IMR-90 (cell line): ENCODE data around the gene GANC.

Experiments
- CEBPB ChIP-seq: IDR thresholded peaks from 2 replicates; pipeline ENCODE4 v1.6.1; 2012; ENCODE audit warnings: low read depth, low read length, improper control_type of control experiment
- NFE2L2 ChIP-seq: fragments of 150-350 bp; IDR thresholded peaks from 2 replicates; pipeline ENCODE4 v1.6.1; 2016; ENCODE audit warnings: low read depth, mild to moderate bottlenecking, low read length
- POLR2A ChIP-seq: IDR thresholded peaks from 2 replicates; pipeline ENCODE4 v1.6.1; 2012; ENCODE audit warnings: mild to moderate bottlenecking, low read depth, low read length
- RAD21 ChIP-seq: IDR thresholded peaks from 2 replicates; pipeline ENCODE4 v1.6.1; 2012; ENCODE audit warnings: low read length, improper control_type of control experiment
- RCOR1 ChIP-seq: IDR thresholded peaks from 2 replicates; pipeline ENCODE4 v1.6.1; 2012; ENCODE audit warnings: mild to moderate bottlenecking, low read length, improper control_type of control experiment; ENCODE audit not compliant: insufficient replicate concordance
- SMC3 ChIP-seq: fragments of 150-350 bp; IDR thresholded peaks from 2 replicates; pipeline ENCODE4 v1.6.1; 2016; ENCODE audit warnings: low read depth, mild to moderate bottlenecking, antibody characterized with exemption, low read length, moderate library complexity
- TF ChIP-seq, protein P1 (sequence below): conservative IDR thresholded peaks from 2 replicates; pipeline ENCODE4 v1.5.1; 2012; ENCODE audit warnings: mild to moderate bottlenecking, low read depth, low read length, improper control_type of control experiment
- TF ChIP-seq, protein P2 (sequence below): fragments of 150-350 bp; IDR thresholded peaks from 2 replicates; pipeline ENCODE4 v1.6.1; 2016; ENCODE audit warnings: low read depth, mild to moderate bottlenecking, low read length, moderate library complexity, borderline replicate concordance
- TF ChIP-seq, protein P3 (sequence below): fragments of 150-350 bp; IDR thresholded peaks from 2 replicates; pipeline ENCODE4 v1.6.1; 2017; ENCODE audit warnings: mild to moderate bottlenecking, antibody characterized with exemption, low read length, low read depth

DNA sequence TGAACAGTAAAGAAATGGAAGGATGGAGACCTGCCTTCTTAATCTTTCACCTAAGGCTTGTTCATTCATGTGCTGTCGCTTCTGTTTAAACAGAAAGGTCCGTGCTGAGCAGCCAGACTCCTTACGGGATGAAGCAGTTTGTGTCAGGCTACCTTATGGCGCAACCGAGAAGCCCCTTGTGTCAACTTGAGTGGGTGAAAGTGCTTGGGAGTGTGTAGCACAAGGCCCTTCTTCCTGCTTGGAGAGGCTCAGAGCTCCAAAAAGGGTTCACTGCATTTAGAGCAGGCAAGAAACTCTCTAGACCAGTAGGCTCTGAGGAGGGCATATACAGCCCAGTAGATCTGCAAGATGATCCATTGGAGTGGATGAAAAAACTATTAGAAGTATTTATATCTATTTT lies 102.3 kb downstream of the GANC start:
- TF ChIP-seq POLR2A (no peak), SMC3 (no peak), RCOR1 (no peak), NFE2L2 (no peak), CEBPB (no peak), RAD21 (no peak)
- TF ChIP-seq, protein P1, sequence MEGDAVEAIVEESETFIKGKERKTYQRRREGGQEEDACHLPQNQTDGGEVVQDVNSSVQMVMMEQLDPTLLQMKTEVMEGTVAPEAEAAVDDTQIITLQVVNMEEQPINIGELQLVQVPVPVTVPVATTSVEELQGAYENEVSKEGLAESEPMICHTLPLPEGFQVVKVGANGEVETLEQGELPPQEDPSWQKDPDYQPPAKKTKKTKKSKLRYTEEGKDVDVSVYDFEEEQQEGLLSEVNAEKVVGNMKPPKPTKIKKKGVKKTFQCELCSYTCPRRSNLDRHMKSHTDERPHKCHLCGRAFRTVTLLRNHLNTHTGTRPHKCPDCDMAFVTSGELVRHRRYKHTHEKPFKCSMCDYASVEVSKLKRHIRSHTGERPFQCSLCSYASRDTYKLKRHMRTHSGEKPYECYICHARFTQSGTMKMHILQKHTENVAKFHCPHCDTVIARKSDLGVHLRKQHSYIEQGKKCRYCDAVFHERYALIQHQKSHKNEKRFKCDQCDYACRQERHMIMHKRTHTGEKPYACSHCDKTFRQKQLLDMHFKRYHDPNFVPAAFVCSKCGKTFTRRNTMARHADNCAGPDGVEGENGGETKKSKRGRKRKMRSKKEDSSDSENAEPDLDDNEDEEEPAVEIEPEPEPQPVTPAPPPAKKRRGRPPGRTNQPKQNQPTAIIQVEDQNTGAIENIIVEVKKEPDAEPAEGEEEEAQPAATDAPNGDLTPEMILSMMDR = no peak
- TF ChIP-seq, protein P2, sequence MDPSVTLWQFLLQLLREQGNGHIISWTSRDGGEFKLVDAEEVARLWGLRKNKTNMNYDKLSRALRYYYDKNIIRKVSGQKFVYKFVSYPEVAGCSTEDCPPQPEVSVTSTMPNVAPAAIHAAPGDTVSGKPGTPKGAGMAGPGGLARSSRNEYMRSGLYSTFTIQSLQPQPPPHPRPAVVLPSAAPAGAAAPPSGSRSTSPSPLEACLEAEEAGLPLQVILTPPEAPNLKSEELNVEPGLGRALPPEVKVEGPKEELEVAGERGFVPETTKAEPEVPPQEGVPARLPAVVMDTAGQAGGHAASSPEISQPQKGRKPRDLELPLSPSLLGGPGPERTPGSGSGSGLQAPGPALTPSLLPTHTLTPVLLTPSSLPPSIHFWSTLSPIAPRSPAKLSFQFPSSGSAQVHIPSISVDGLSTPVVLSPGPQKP = no peak
- TF ChIP-seq, protein P3, sequence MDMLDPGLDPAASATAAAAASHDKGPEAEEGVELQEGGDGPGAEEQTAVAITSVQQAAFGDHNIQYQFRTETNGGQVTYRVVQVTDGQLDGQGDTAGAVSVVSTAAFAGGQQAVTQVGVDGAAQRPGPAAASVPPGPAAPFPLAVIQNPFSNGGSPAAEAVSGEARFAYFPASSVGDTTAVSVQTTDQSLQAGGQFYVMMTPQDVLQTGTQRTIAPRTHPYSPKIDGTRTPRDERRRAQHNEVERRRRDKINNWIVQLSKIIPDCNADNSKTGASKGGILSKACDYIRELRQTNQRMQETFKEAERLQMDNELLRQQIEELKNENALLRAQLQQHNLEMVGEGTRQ = no peak
